Tibial nerve (tissue), 4 donors: ENCODE data around the gene ZNF512B. TPM values are rescaled to one million over a fixed set of nuclear protein-coding genes. Genes with fewer than 3 reads are reported as not detected.
"Not testable (repeated sequence)": the region's sequence is repeated elsewhere in the genome, so short reads cannot be mapped to it uniquely, and the experiment has no call there.

Experiments used
- DNase-seq, 2 donors: peaks; one replicate each; pipeline ENCODE4 v3.0.0-alpha.2; 2019; ENCODE audit warnings: low spot score in 2 of 2
- H3K27ac ChIP-seq, 4 donors: fragments of 200-600 bp; sonication (generic) in 3 of 4; one replicate each; pipeline ENCODE4 v1.5.1; 2017 to 2019; ENCODE audit warnings: mild to moderate bottlenecking in 1 of 4
- H3K27me3 ChIP-seq, 2 donors: fragments of 200-600 bp; sonication (generic) in 1 of 2; one replicate each; pipeline versions ENCODE4 v1.5.1 to v1.6.0; 2017 to 2019
- H3K36me3 ChIP-seq, 3 donors: fragments of 200-600 bp; sonication (generic); one replicate each; pipeline ENCODE4 v1.5.1; 2018 to 2019
- H3K4me1 ChIP-seq, 4 donors: fragments of 200-600 bp; sonication (generic) in 3 of 4; one replicate each; pipeline ENCODE4 v1.5.1; 2017 to 2019
- H3K4me3 ChIP-seq, 4 donors: fragments of 200-600 bp; sonication (generic) in 3 of 4; one replicate each; pipeline ENCODE4 v1.5.1; 2017 to 2019; ENCODE audit warnings: mild to moderate bottlenecking in 1 of 4, moderate library complexity in 1 of 4
- H3K9me3 ChIP-seq, 4 donors: fragments of 200-600 bp; sonication (generic) in 3 of 4; one replicate each; pipeline ENCODE4 v1.5.1; 2017 to 2019
- EP300 ChIP-seq, 2 donors: sonication (generic); formaldehyde crosslinking; IDR thresholded peaks; one replicate each; pipeline ENCODE4 v1.6.1; 2017; ENCODE audit warnings: antibody characterized with exemption in 2 of 2, mild to moderate bottlenecking in 1 of 2
- POLR2A ChIP-seq, 2 donors: fragments of 450-650 bp; IDR thresholded peaks; one replicate each; pipeline ENCODE4 v1.6.1; 2017; ENCODE audit warnings: antibody characterized with exemption in 2 of 2, mild to moderate bottlenecking in 2 of 2, moderate library complexity in 2 of 2
- WGBS, 2 donors: methylation state at CpG; one replicate each; pipeline ENCODE4 v1.1.5; 2018; 5-methylcytosine and 5-hydroxymethylcytosine counted together
- total RNA-seq, 4 donors: library from RNA; depleted of rRNA; stranded (reverse); fragments of >200 nt; gene quantifications; one replicate each; pipeline ENCODE4 v1.1.0, GENCODE V29; 2016
- TF ChIP-seq, protein P1 (sequence below), 5 experiments: fragments of 200-600 bp in 3 of 5; fragments of 450-650 bp in 2 of 5; sonication (generic) in 3 of 5; IDR thresholded peaks; one replicate each; pipeline ENCODE4 v1.5.1; 2016 to 2019; ENCODE audit warnings: antibody characterized with exemption in 5 of 5, mild to moderate bottlenecking in 3 of 5, moderate library complexity in 2 of 5

The ZNF512B gene
- total RNA-seq, 4 donors from 2014 or later = 8.3 to 18.3 (median 11.7) TPM

DNA sequence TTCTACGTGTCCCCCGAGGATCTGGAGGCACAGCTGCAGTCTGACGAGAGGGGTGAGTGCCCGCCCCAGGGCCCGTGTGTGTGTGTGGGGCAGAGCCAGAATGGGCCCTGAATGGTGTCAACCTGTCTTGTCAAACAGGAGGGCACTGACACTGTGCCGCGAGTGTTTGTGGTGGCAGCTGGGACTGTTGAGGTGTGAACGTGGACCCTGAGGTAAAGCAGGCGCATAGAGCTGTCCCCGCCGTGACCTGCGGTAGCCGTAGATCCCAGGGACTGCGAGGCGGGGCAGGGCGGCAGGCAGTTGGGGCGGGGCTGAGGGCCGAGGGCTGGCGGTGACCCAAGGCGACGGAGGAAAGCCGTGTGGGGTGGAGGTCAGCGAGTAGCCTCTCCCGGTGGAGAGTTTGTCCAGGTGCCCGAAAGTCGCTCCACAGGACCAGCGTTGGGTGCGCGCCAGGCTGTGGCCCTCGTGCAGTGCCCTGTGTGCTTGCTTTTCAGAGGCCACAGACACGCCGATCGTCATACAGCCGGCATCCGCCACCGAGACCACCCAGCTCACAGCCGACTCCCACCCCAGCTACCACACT, 38.7 kb downstream of the ZNF512B start:
- Histone ChIP-seq H3K4me1 (no peaks in the 10 kb centered on the region), H3K4me3 (no peak overlapping the region), H3K36me3 (peaks cover 0 to 85% (median 33%) of the 10 kb centered on the region in 3 donors), H3K27ac (no peak overlapping the region), H3K9me3 (no peaks in the 10 kb centered on the region), H3K27me3 (no peaks in the 10 kb centered on the region)
- 84 to 87% methylated on average over 37 of the region's 37 CpGs for WGBS, 2 donors
- TF ChIP-seq EP300 (IDR thresholded peaks at IDR 0.05) (no peak), POLR2A (IDR thresholded peaks at IDR 0.05) (no peak)
- TF ChIP-seq, protein P1, sequence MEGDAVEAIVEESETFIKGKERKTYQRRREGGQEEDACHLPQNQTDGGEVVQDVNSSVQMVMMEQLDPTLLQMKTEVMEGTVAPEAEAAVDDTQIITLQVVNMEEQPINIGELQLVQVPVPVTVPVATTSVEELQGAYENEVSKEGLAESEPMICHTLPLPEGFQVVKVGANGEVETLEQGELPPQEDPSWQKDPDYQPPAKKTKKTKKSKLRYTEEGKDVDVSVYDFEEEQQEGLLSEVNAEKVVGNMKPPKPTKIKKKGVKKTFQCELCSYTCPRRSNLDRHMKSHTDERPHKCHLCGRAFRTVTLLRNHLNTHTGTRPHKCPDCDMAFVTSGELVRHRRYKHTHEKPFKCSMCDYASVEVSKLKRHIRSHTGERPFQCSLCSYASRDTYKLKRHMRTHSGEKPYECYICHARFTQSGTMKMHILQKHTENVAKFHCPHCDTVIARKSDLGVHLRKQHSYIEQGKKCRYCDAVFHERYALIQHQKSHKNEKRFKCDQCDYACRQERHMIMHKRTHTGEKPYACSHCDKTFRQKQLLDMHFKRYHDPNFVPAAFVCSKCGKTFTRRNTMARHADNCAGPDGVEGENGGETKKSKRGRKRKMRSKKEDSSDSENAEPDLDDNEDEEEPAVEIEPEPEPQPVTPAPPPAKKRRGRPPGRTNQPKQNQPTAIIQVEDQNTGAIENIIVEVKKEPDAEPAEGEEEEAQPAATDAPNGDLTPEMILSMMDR (IDR thresholded peaks at IDR 0.05) = no peak
- no peak for DNase-seq

DNA sequence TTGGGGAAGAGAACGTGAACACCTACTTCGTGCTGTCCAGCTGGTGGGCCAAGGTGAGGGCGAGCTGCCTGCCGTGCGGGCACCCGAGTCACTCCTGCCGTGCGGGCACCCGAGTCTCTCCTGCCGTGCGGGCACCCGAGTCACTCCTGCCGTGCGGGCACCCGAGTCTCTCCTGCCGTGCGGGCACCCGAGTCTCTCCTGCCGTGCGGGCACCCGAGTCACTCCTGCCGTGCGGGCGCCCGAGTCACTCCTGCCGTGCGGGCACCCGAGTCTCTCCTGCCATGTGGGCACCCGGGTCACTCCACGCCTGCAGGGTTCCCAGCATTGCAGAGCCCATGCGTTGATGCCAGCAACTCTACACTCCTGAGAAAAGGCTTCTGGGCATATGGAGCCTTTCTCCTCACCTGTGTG, 40.3 kb downstream of the ZNF512B start:
- H3K27me3 ChIP-seq, DNase-seq, H3K9me3 ChIP-seq, H3K4me3 ChIP-seq, H3K27ac ChIP-seq, H3K4me1 ChIP-seq: not testable (repeated sequence)
- 93% methylated on average over 14 to 31 of the region's 31 CpGs for WGBS, 2 donors
- peaks cover 0 to 69% (median 33%) of the 10 kb centered on the region in 3 donors for H3K36me3 ChIP-seq

DNA sequence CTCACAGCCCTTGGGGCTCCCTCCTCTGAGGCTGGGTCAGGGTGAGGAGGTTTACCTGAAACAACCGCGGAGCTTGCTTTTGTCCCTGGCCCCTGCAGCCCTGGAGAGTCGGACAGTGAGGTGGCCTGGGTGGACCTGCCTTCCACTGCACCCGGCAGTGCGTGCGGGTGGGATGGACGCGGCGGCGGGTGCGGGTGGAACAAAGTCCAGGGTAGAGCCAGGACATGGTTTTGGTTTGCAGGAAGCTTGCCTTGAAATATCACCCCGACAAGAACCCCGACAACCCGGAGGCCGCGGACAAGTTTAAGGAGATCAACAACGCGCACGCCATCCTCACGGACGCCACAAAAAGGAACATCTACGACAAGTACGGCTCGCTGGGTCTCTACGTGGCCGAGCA, 40.7 kb downstream of the ZNF512B start:
- no peaks in the 10 kb centered on the region for H3K4me1 ChIP-seq
- H3K36me3 ChIP-seq = peaks cover 0 to 65% (median 33%) of the 10 kb centered on the region in 3 donors
- no peaks in the 10 kb centered on the region for H3K9me3 ChIP-seq
- H3K27me3 ChIP-seq = no peaks in the 10 kb centered on the region
- no peak overlapping the region for H3K27ac ChIP-seq
- no peak for DNase-seq
- H3K4me3 ChIP-seq = no peak overlapping the region
- no peak for TF ChIP-seq EP300 (IDR thresholded peaks at IDR 0.05)
- 95 to 96% methylated on average over 26 of the region's 26 CpGs for WGBS, 2 donors

DNA sequence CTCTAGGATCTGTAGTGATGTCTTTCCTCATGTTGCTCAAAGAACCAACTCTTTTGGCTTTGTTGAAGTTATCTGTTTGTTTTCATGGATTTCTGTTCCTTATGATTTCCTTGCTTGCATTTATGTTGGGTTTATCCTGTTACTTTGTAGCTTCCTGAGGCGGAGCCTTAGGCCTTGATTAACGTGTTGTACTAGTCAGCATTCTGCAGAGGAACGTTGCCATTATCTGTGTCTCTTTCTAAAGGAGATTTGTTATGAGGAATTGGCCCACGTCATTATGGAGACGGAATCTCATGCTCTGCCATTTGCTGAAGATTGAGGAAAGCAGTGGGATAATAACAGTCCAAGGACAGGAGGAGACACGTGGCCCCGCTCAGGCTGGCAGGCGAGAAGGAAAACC, 43.4 kb downstream of the ZNF512B start:
- Histone ChIP-seq H3K27ac (no peak overlapping the region), H3K4me1 (no peaks in the 10 kb centered on the region), H3K36me3 (peaks cover 0 to 45% (median 27%) of the 10 kb centered on the region in 3 donors), H3K9me3 (no peaks in the 10 kb centered on the region), H3K4me3 (no peak overlapping the region), H3K27me3 (no peaks in the 10 kb centered on the region)
- TF ChIP-seq, protein P1 (IDR thresholded peaks at IDR 0.05) = no peak
- no peak for TF ChIP-seq EP300 (IDR thresholded peaks at IDR 0.05)
- no peak for TF ChIP-seq POLR2A (IDR thresholded peaks at IDR 0.05)
- DNase-seq = no peak
- WGBS, 2 donors = 77 to 85% methylated on average over 8 of the region's 8 CpGs

DNA sequence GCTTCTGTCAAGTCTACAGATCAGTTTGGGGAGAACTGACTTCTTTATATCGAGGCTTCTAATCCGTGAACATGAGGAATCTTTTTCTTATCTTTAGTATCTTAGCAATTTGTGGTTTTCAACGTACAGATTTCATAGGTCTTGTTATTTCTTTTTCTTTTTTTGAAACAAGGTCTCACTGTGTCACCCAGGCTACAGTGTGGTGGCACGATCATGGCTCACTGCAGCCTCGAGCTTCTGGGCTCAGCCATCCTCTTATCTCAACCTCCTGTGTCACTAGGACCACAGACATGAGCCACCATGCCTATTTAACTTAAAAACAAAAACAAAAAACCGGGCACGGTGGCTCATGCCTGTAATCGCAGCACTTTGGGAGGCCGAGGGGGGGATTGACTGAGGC, 45.5 kb downstream of the ZNF512B start:
- no peaks in the 10 kb centered on the region for H3K9me3 ChIP-seq
- H3K27me3 ChIP-seq = no peaks in the 10 kb centered on the region
- TF ChIP-seq, protein P1 (IDR thresholded peaks at IDR 0.05) = no peak
- TF ChIP-seq POLR2A (IDR thresholded peaks at IDR 0.05) (no peak), EP300 (IDR thresholded peaks at IDR 0.05) (no peak)
- no peak overlapping the region for H3K4me3 ChIP-seq
- no peak overlapping the region for H3K27ac ChIP-seq
- DNase-seq = no peak
- H3K36me3 ChIP-seq = peaks cover 0 to 32% (median 13%) of the 10 kb centered on the region in 3 donors
- 77 to 82% methylated on average over 9 of the region's 9 CpGs for WGBS, 2 donors
- H3K4me1 ChIP-seq = no peaks in the 10 kb centered on the region

DNA sequence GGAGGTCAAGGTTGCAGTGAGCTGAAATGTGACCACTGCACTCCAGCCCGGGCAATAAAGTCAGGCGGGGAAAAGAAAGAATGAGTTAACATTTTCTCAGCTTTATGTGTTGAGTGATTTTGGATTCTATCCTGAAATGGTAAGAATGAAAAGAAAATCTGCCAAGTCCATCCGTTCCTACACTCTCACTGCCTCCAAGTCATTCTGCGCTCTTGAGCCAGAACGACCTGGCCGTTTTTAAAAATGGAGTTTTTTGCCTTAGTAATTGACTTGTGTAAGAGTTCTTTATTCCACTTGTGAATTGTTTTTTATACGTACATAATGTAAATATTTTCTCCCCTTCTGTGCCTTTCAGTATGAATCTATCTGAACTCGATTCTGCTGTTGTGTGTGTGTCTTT, 46.1 kb downstream of the ZNF512B start:
- H3K36me3 ChIP-seq = peaks cover 0 to 30% (median 7%) of the 10 kb centered on the region in 3 donors
- no peak overlapping the region for H3K27ac ChIP-seq
- H3K9me3 ChIP-seq = no peaks in the 10 kb centered on the region
- no peak for DNase-seq
- H3K4me1 ChIP-seq = no peaks in the 10 kb centered on the region
- H3K27me3 ChIP-seq = no peaks in the 10 kb centered on the region
- TF ChIP-seq EP300 (IDR thresholded peaks at IDR 0.05) = no peak
- TF ChIP-seq POLR2A (IDR thresholded peaks at IDR 0.05) = no peak
- TF ChIP-seq, protein P1 (IDR thresholded peaks at IDR 0.05) = no peak
- 47 to 54% methylated on average over 8 of the region's 8 CpGs for WGBS, 2 donors
- H3K4me3 ChIP-seq = no peak overlapping the region
